GM23338 (cell line): ENCODE data around the gene GJB5.

ENCODE experiments used
- CTCF ChIP-seq, 2 experiments: fragments of 200-600 bp in 1 of 2; sonication (generic) in 1 of 2; conservative IDR thresholded peaks; 2 replicates each; pipeline versions ENCODE4 v1.5.1 to v1.6.1; 2016 to 2017; ENCODE audit warnings: antibody characterized with exemption in 2 of 2, low read depth in 2 of 2, mild to moderate bottlenecking in 2 of 2, moderate library complexity in 1 of 2
- ETS1 ChIP-seq: IDR thresholded peaks from 2 replicates; pipeline ENCODE4 v1.6.1; 2016; ENCODE audit warnings: antibody characterized with exemption
- EZH2 ChIP-seq: fragments of 200-600 bp; sonication (generic); IDR thresholded peaks from one replicate; pipeline ENCODE4 v1.8.0; 2017; ENCODE audit warnings: antibody characterized with exemption, mild to moderate bottlenecking, low read depth; ENCODE audit not compliant: unreplicated experiment
- JUNB ChIP-seq: IDR thresholded peaks from one replicate; pipeline ENCODE4 v1.6.1; 2016; ENCODE audit warnings: antibody characterized with exemption; ENCODE audit not compliant: unreplicated experiment
- POLR2AphosphoS5 ChIP-seq: IDR thresholded peaks from 2 replicates; pipeline ENCODE4 v1.6.1; 2016; ENCODE audit warnings: antibody characterized with exemption, low read depth
- REST ChIP-seq: IDR thresholded peaks from one replicate; pipeline ENCODE4 v1.6.1; 2018; ENCODE audit warnings: antibody characterized with exemption; ENCODE audit not compliant: unreplicated experiment
- STAT1 ChIP-seq: IDR thresholded peaks from one replicate; pipeline ENCODE4 v1.6.1; 2016; ENCODE audit warnings: antibody characterized with exemption; ENCODE audit not compliant: unreplicated experiment
- ZNF114 ChIP-seq: fragments of 250-450 bp; sonication (Bioruptor Pico); IDR thresholded peaks from 2 replicates; pipeline ENCODE4 v1.5.0; 2020; ENCODE audit warnings: mild to moderate bottlenecking, moderate library complexity

- TF ChIP-seq CTCF (conservative IDR thresholded peaks at IDR 0.05; ENCODE audit: low read depth in 2 of 2): no peak
- no peak for TF ChIP-seq EZH2
- no peak for TF ChIP-seq JUNB
- TF ChIP-seq REST: no peak
- TF ChIP-seq ZNF114 (CRISPR knock-in tag): no peak
- TF ChIP-seq POLR2AphosphoS5: no peak
- no peak for TF ChIP-seq ETS1
- no peak for TF ChIP-seq STAT1
Measured at GRCh38 chr1:34714386-34714785, 40.5 kb upstream of the GJB5 start.
